HepG2 (cell line): ENCODE measurements around the gene DENND1C. TPM values are rescaled to one million over a fixed set of nuclear protein-coding genes. Genes with fewer than 3 reads are reported as not detected.

Source experiments
- AHR ChIP-seq: IDR thresholded peaks from 2 replicates; pipeline ENCODE4 v1.6.1; 2018; ENCODE audit warnings: missing genetic modification reagents, missing compliant biosample characterization
- ARID5B ChIP-seq: IDR thresholded peaks from 2 replicates; pipeline ENCODE4 v1.4.0; 2020; ENCODE audit warnings: mild to moderate bottlenecking, missing genetic modification reagents
- BRCA1 ChIP-seq: sonication (generic); formaldehyde crosslinking; IDR thresholded peaks from 2 replicates; pipeline ENCODE4 v1.4.0; 2020; ENCODE audit warnings: missing genetic modification reagents
- ERF ChIP-seq: IDR thresholded peaks from 2 replicates; pipeline ENCODE4 v1.6.1; 2018; ENCODE audit warnings: missing biosample characterization, missing genetic modification reagents
- EZH2 ChIP-seq: conservative IDR thresholded peaks from 2 replicates; pipeline ENCODE4 v1.6.1; 2012; ENCODE audit warnings: mild to moderate bottlenecking, low read depth, low read length, moderate library complexity
- MAFG ChIP-seq: sonication (generic); formaldehyde crosslinking; IDR thresholded peaks from 2 replicates; pipeline ENCODE4 v1.5.1; 2020; ENCODE audit warnings: mild to moderate bottlenecking, missing genetic modification reagents
- NFKB2 ChIP-seq: sonication (generic); formaldehyde crosslinking; IDR thresholded peaks from 2 replicates; pipeline ENCODE4 v1.4.0; 2020; ENCODE audit warnings: missing genetic modification reagents, borderline replicate concordance
- NR2F1 ChIP-seq, 2 experiments: fragments of 450-650 bp in 1 of 2; formaldehyde crosslinking in 1 of 2; IDR thresholded peaks; 2 replicates each; pipeline versions ENCODE4 v1.5.0 to v1.6.1; 2016 to 2020; ENCODE audit warnings: mild to moderate bottlenecking in 1 of 2, missing compliant biosample characterization in 1 of 2, missing genetic modification reagents in 1 of 2, moderate library complexity in 1 of 2
- ZHX1 ChIP-seq: sonication (generic); formaldehyde crosslinking; IDR thresholded peaks from 2 replicates; pipeline ENCODE4 v1.8.1; 2022; ENCODE audit warnings: low read depth, mild to moderate bottlenecking, missing genetic modification reagents
- ZHX2 ChIP-seq, 2 experiments: sonication (generic) in 1 of 2; formaldehyde crosslinking in 1 of 2; IDR thresholded peaks; 2 replicates each; pipeline versions ENCODE4 v1.6.1 to v1.9.0; 2014 to 2022; ENCODE audit warnings: antibody characterized with exemption in 1 of 2, borderline replicate concordance in 1 of 2, inconsistent platforms in 1 of 2, low read depth in 1 of 2, missing genetic modification reagents in 1 of 2
- ZNF276 ChIP-seq: sonication (generic); formaldehyde crosslinking; IDR thresholded peaks from 2 replicates; pipeline ENCODE4 v1.4.0; 2020; ENCODE audit warnings: mild to moderate bottlenecking, low read depth, missing genetic modification reagents
- ZNF850 ChIP-seq: sonication (generic); formaldehyde crosslinking; conservative IDR thresholded peaks from 2 replicates; pipeline ENCODE4 v1.9.0; 2021; ENCODE audit warnings: mild to moderate bottlenecking, missing genetic modification reagents
- polyA plus RNA-seq, 8 experiments: library from polyadenylated mRNA; depleted of rRNA in 3 of 8; stranded (reverse) in 7 of 8; unstranded in 1 of 8; fragments of >200 nt; fragmentation: Illumina TruSeq in 4 of 8; extraction: Trizol in 4 of 8; gene quantifications; 2 replicates each; pipeline versions ENCODE4 v1.2.1 to v1.2.3, GENCODE V29; 2011 to 2016; ENCODE audit warnings: low read depth in 4 of 8, missing spikeins in 1 of 8, mixed read lengths in 1 of 8; ENCODE audit not compliant: insufficient read depth in 1 of 8
- total RNA-seq, 5 experiments: library from RNA; depleted of rRNA; stranded (reverse); fragments of >200 nt; fragmentation: Illumina TruSeq; extraction: Trizol; gene quantifications; 2 replicates each; pipeline ENCODE4 v1.2.3, GENCODE V29; 2016; ENCODE audit warnings: low read depth in 1 of 5

Gene DENND1C
- total and polyA plus RNA-seq, 2 of the 13 experiments (the other 11 are each of a cell fraction or from before 2014, with no cell fraction given) = 0.04 to 0.73 TPM

- TF ChIP-seq ZHX2 (IDR thresholded peaks at IDR 0.05; ENCODE audit: low read depth) = no peak
- TF ChIP-seq ZHX2 (CRISPR knock-in tag; IDR thresholded peaks at IDR 0.05; ENCODE audit: borderline replicate concordance) = no peak
- peak; percentile 41; the same call in 1 of the 2 replicates for TF ChIP-seq NFKB2 (CRISPR knock-in tag)
- no peak for TF ChIP-seq ZHX1 (CRISPR knock-in tag)
- no peak for TF ChIP-seq ZNF850
- no peak for TF ChIP-seq ZNF276 (CRISPR knock-in tag)
- TF ChIP-seq BRCA1 = no peak
- no peak for TF ChIP-seq EZH2
- TF ChIP-seq MAFG (CRISPR knock-in tag) = no peak
- TF ChIP-seq ERF (CRISPR knock-in tag) = peak; percentile 59; the same call in 1 of the 2 replicates
- no peak; the same call in 1 of the 2 replicates for TF ChIP-seq AHR (CRISPR knock-in tag)
- TF ChIP-seq NR2F1 (CRISPR knock-in tag; IDR thresholded peaks at IDR 0.05) = no peak
- TF ChIP-seq ARID5B (CRISPR knock-in tag) = peak; percentile 27; the same call in 1 of the 2 replicates
Observed at GRCh38 chr19:6460099-6460884, 21.3 kb downstream of the DENND1C start (continued).
